Sigmoid colon (tissue), 4 donors: Measurements from ENCODE around the gene LGR6.

Experiments used
- CTCF ChIP-seq, 4 experiments: fragments of 450-650 bp in 3 of 4; fragments of 200-600 bp in 1 of 4; IDR thresholded peaks; one replicate each; pipeline ENCODE4 v1.5.1; 2016 to 2019; ENCODE audit warnings: antibody characterized with exemption in 4 of 4, mild to moderate bottlenecking in 3 of 4, moderate library complexity in 2 of 4
- POLR2A ChIP-seq, 2 donors: fragments of 450-650 bp; IDR thresholded peaks; one replicate each; pipeline ENCODE4 v1.6.1; 2016; ENCODE audit warnings: antibody characterized with exemption in 2 of 2, mild to moderate bottlenecking in 2 of 2, moderate library complexity in 2 of 2
- POLR2AphosphoS5 ChIP-seq, 4 donors: sonication (generic); formaldehyde crosslinking; IDR thresholded peaks; one replicate each; pipeline ENCODE4 v1.6.1; 2017; ENCODE audit warnings: antibody characterized with exemption in 4 of 4

DNA sequence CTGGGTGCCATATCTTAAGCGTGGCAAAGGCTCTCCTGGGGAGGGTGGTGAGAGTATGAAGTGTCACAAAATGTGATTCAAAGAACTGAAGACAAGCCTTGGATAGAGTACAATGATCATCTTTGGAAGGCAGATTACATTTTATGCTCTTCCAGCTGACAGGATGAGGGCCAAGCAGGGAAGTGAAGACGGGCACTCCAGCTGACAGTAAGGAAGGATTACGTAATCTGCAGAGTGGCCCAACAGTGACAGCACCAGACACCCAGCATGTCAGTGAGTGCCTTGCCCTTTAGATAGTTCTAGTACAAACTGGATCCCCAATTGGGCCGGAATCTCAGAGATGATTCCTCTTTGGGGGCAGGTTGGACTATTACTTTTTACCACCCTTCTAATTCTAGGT, 95.4 kb downstream of the LGR6 start:
- TF ChIP-seq CTCF (IDR thresholded peaks at IDR 0.05) (no peak), POLR2A (IDR thresholded peaks at IDR 0.05) (no peak), POLR2AphosphoS5 (IDR thresholded peaks at IDR 0.05) (no peak)
